ENCODE results near the gene ODAD2.

GRCh38 chr10:27998954-27999275, at the start of gene ODAD2:
- TF ChIP-seq EZH2 (IDR thresholded peaks at IDR 0.05; ENCODE audit: low read length, missing control alignments) (no peak), CTCF (conservative IDR thresholded peaks at IDR 0.05 in 1 of 2, IDR thresholded peaks at IDR 0.05 in 1 of 2; ENCODE audit: low read depth in 1 of 2, low read length in 2 of 2) (no peak)
